GM12872 (cell line): ENCODE data around the gene MACROD2.

Experiments
- CTCF ChIP-seq: IDR thresholded peaks from 3 replicates; pipeline ENCODE4 v1.5.1; 2011; ENCODE audit warnings: low read depth, mild to moderate bottlenecking, low read length, moderate library complexity; ENCODE audit not compliant: insufficient read depth

The MACROD2 gene

DNA sequence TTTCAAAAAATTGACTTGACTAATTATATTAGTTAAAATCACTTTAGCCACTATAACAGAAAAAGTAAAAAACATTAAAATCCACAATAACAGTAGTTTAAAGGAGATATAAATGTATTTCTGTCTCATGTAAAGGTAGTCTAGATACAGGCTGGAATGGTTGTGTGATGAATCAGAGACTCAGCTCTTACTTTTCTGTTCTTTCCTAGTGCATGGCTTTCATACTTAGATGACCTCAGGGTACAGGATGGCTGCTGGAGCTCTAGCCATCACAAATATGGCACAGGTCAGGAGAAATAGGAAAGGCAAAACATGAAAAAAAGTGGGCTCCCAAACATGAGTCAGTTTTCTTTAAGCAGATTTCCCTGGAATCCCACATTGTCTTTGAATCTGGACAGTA is 499.8 kb downstream of the MACROD2 start:
- no peak for TF ChIP-seq CTCF

GRCh38 chr20:14497004-14497403 is 501.7 kb downstream of the MACROD2 start:
- TF ChIP-seq CTCF, result no peak

- TF ChIP-seq CTCF, result no peak
These were observed 503.5 kb downstream of the MACROD2 start for GRCh38 chr20:14498772-14499171.

DNA sequence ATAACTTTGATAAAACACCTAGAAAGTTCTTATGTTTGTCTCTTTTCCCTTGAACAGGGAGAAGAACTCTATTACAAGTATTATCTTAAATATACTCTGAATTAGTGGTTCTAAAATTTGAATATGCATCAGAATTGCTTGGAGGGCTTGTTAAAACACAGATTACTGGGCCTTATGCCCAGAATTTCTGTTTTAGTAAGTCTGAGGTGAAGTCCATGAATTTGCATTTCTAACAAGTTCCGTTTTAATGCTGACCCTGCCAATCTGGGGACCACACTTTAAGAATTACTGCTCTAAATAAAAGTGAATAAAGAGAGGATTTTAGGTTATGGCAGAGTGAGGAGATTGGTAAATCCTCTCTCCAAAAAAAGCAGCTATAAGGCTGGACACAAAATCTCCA is 510.2 kb downstream of the MACROD2 start:
- no peak for TF ChIP-seq CTCF

- no peak for TF ChIP-seq CTCF
These were observed 512.4 kb downstream of the MACROD2 start for GRCh38 chr20:14507711-14508110.

GRCh38 chr20:14510341-14510740 is 515.0 kb downstream of the MACROD2 start:
- TF ChIP-seq CTCF, result no peak

DNA sequence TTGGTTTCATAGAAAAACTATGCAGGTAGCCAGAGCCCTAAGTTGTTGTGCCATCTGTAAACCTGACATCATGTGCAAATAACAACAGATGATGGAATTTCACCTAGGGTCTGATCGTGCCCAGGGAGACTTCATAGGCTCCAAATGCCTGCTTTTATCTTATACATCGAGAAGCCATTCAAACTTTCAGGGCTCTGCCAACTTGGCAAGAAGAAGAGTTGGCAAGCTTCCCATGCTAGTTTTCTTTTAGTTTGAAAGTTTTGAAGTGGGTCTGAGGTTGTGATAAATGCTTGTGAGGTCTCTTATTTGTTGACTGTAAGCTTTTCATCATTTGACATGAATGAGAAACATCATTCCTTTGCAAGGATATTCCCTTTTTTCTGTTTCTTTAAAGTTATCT is 517.5 kb downstream of the MACROD2 start:
- TF ChIP-seq CTCF, result no peak

DNA sequence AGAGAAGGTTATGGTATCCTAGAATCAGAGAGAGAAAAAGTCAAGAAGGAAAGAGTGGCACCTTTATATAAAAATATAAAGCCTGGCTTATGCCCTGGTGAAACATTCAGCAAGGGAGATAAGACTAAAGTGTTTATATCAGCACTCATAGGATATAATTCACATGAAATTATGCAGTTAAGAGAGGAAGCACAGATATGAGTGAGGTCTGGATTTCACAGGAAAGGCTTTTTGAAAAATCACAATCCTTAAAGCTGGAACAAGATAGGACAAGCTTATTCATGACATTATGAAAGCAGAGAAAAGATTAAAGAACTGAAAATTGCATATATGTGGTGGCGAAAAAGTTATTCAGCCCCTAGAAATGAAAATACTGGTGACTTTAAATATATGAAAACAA is 523.3 kb downstream of the MACROD2 start:
- no peak for TF ChIP-seq CTCF
